HepG2 (cell line): Measurements from ENCODE around the gene SLC50A1. TPM values are rescaled to one million over a fixed set of nuclear protein-coding genes. Genes with fewer than 3 reads are reported as not detected.

ENCODE experiments used
- ARHGAP35 ChIP-seq: sonication (generic); formaldehyde crosslinking; IDR thresholded peaks from 2 replicates; pipeline ENCODE4 v1.9.0; 2022; ENCODE audit warnings: mild to moderate bottlenecking, inconsistent platforms, moderate library complexity, missing genetic modification reagents, borderline replicate concordance
- E2F1 ChIP-seq: sonication (generic); formaldehyde crosslinking; IDR thresholded peaks from 2 replicates; pipeline ENCODE4 v1.5.0; 2020; ENCODE audit warnings: missing genetic modification reagents
- GFI1 ChIP-seq: sonication (generic); formaldehyde crosslinking; IDR thresholded peaks from 2 replicates; pipeline ENCODE4 v1.5.0; 2020; ENCODE audit warnings: missing genetic modification reagents, mild to moderate bottlenecking, borderline replicate concordance
- GLI4 ChIP-seq: sonication (generic); formaldehyde crosslinking; IDR thresholded peaks from 2 replicates; pipeline ENCODE4 v1.5.1; 2020; ENCODE audit warnings: missing genetic modification reagents, mild to moderate bottlenecking, moderate library complexity, borderline replicate concordance
- MEF2D ChIP-seq: sonication (generic); formaldehyde crosslinking; IDR thresholded peaks from 2 replicates; pipeline ENCODE4 v1.5.1; 2020; ENCODE audit warnings: mild to moderate bottlenecking, missing genetic modification reagents
- NR2C2 ChIP-seq: sonication (generic); formaldehyde crosslinking; IDR thresholded peaks from 2 replicates; pipeline ENCODE4 v1.4.0; 2020; ENCODE audit warnings: missing genetic modification reagents, mild to moderate bottlenecking, moderate library complexity, borderline replicate concordance
- PHF21A ChIP-seq: sonication (generic); formaldehyde crosslinking; IDR thresholded peaks from 2 replicates; pipeline ENCODE4 v1.5.0; 2020; ENCODE audit warnings: mild to moderate bottlenecking, missing genetic modification reagents
- PLSCR1 ChIP-seq: sonication (generic); formaldehyde crosslinking; IDR thresholded peaks from 2 replicates; pipeline ENCODE4 v1.5.0; 2020; ENCODE audit warnings: missing genetic modification reagents, mild to moderate bottlenecking, borderline replicate concordance
- POLR2G ChIP-seq: fragments of 200-400 bp; formaldehyde crosslinking; IDR thresholded peaks from 2 replicates; pipeline ENCODE4 v1.6.1; 2018; ENCODE audit warnings: mild to moderate bottlenecking, low read depth, low read length, moderate library complexity
- PRPF4 ChIP-seq: fragments of 200-400 bp; formaldehyde crosslinking; IDR thresholded peaks from 2 replicates; pipeline ENCODE4 v1.6.1; 2016; ENCODE audit warnings: low read length, low read depth; ENCODE audit not compliant: poor library complexity, severe bottlenecking
- SP2 ChIP-seq: sonication (generic); formaldehyde crosslinking; IDR thresholded peaks from 2 replicates; pipeline ENCODE4 v1.5.1; 2020; ENCODE audit warnings: mild to moderate bottlenecking, missing genetic modification reagents
- TEF ChIP-seq: sonication (generic); formaldehyde crosslinking; IDR thresholded peaks from 2 replicates; pipeline ENCODE4 v1.5.0; 2020; ENCODE audit warnings: missing genetic modification reagents
- USF2 ChIP-seq, 2 experiments: sonication (generic) in 1 of 2; formaldehyde crosslinking in 1 of 2; IDR thresholded peaks; 2 replicates each; pipeline versions ENCODE4 v1.5.1 to v1.6.1; 2011 to 2020; ENCODE audit warnings: borderline replicate concordance in 1 of 2, low read depth in 1 of 2, low read length in 1 of 2, mild to moderate bottlenecking in 1 of 2, missing genetic modification reagents in 1 of 2, moderate library complexity in 1 of 2
- ZBTB7A ChIP-seq: sonication (generic); formaldehyde crosslinking; IDR thresholded peaks from 2 replicates; pipeline ENCODE4 v1.8.0; 2022; ENCODE audit warnings: mild to moderate bottlenecking, missing genetic modification reagents
- ZC3H13 ChIP-seq: sonication (generic); formaldehyde crosslinking; IDR thresholded peaks from 2 replicates; pipeline ENCODE4 v1.8.1; 2023; ENCODE audit warnings: mild to moderate bottlenecking, missing genetic modification reagents, moderate library complexity
- ZNF282 ChIP-seq: fragments of 450-650 bp; IDR thresholded peaks from 2 replicates; pipeline ENCODE4 v1.6.1; 2018; ENCODE audit not compliant: partially characterized antibody
- ZNF350 ChIP-seq: sonication (generic); formaldehyde crosslinking; IDR thresholded peaks from 2 replicates; pipeline ENCODE4 v1.4.0; 2020; ENCODE audit warnings: mild to moderate bottlenecking, low read depth, missing genetic modification reagents, borderline replicate concordance
- ZNF598 ChIP-seq: sonication (generic); formaldehyde crosslinking; IDR thresholded peaks from 2 replicates; pipeline ENCODE4 v1.5.1; 2020; ENCODE audit warnings: mild to moderate bottlenecking, missing genetic modification reagents, borderline replicate concordance
- ZNF737 ChIP-seq: sonication (generic); formaldehyde crosslinking; IDR thresholded peaks from 2 replicates; pipeline ENCODE4 v1.5.0; 2020; ENCODE audit warnings: missing genetic modification reagents, mild to moderate bottlenecking, borderline replicate concordance
- ZNF770 ChIP-seq: sonication (generic); formaldehyde crosslinking; IDR thresholded peaks from 2 replicates; pipeline ENCODE4 v1.5.0; 2020; ENCODE audit warnings: mild to moderate bottlenecking, missing genetic modification reagents
- ZNF782 ChIP-seq: sonication (generic); formaldehyde crosslinking; IDR thresholded peaks from 2 replicates; pipeline ENCODE4 v1.4.0; 2020; ENCODE audit warnings: missing genetic modification reagents, mild to moderate bottlenecking, borderline replicate concordance
- polyA plus RNA-seq, 8 experiments: library from polyadenylated mRNA; depleted of rRNA in 3 of 8; stranded (reverse) in 7 of 8; unstranded in 1 of 8; fragments of >200 nt; fragmentation: Illumina TruSeq in 4 of 8; extraction: Trizol in 4 of 8; gene quantifications; 2 replicates each; pipeline versions ENCODE4 v1.2.1 to v1.2.3, GENCODE V29; 2011 to 2016; ENCODE audit warnings: low read depth in 4 of 8, missing spikeins in 1 of 8, mixed read lengths in 1 of 8; ENCODE audit not compliant: insufficient read depth in 1 of 8
- total RNA-seq, 5 experiments: library from RNA; depleted of rRNA; stranded (reverse); fragments of >200 nt; fragmentation: Illumina TruSeq; extraction: Trizol; gene quantifications; 2 replicates each; pipeline ENCODE4 v1.2.3, GENCODE V29; 2016; ENCODE audit warnings: low read depth in 1 of 5

The SLC50A1 gene
- total and polyA plus RNA-seq, 2 of the 13 experiments (the other 11 are each of a cell fraction or from before 2014, with no cell fraction given): 22.5 to 46.8 TPM

GRCh38 chr1:155127967-155128754 is 7.5 kb upstream of the SLC50A1 start (continued):
- no peak for TF ChIP-seq USF2 (IDR thresholded peaks at IDR 0.05; ENCODE audit: low read depth, low read length)
- no peak for TF ChIP-seq USF2 (CRISPR knock-in tag; IDR thresholded peaks at IDR 0.05; ENCODE audit: borderline replicate concordance)
- TF ChIP-seq PRPF4: no peak
- no peak for TF ChIP-seq ZNF282
- no peak for TF ChIP-seq ARHGAP35 (CRISPR knock-in tag)
- no peak for TF ChIP-seq TEF
- no peak for TF ChIP-seq ZNF737 (CRISPR knock-in tag)
- TF ChIP-seq GFI1 (CRISPR knock-in tag): 0 out of 2 replicates have a peak, but pooled peaks have one; percentile 18
- no peak for TF ChIP-seq MEF2D (CRISPR knock-in tag)
- TF ChIP-seq ZC3H13 (CRISPR knock-in tag): peak; percentile 64
- no peak for TF ChIP-seq ZBTB7A
- TF ChIP-seq ZNF770 (CRISPR knock-in tag): 0 out of 2 replicates have a peak, but pooled peaks have one; percentile 9
- 0 out of 2 replicates have a peak, but pooled peaks have one; percentile 6 for TF ChIP-seq ZNF350
- TF ChIP-seq SP2 (CRISPR knock-in tag): no peak
- TF ChIP-seq PHF21A (CRISPR knock-in tag): 0 out of 2 replicates have a peak, but pooled peaks have one; percentile 4
- TF ChIP-seq ZNF782 (CRISPR knock-in tag): no peak
- no peak for TF ChIP-seq PLSCR1 (CRISPR knock-in tag)
- TF ChIP-seq E2F1 (CRISPR knock-in tag): no peak
- TF ChIP-seq NR2C2 (CRISPR knock-in tag): no peak
- no peak for TF ChIP-seq POLR2G
- TF ChIP-seq GLI4 (CRISPR knock-in tag): no peak
- TF ChIP-seq ZNF598 (CRISPR knock-in tag): no peak
